ENCODE results near the gene AP5Z1. TPM values are rescaled to one million over a fixed set of nuclear protein-coding genes. Genes with fewer than 3 reads are reported as not detected.

Gene AP5Z1
- total RNA-seq, 6 experiments from 2014 or later = 39.8 to 50.4 (median 42.1) TPM

- Mint-ChIP-seq H3K27me3 (ENCODE audit: insufficient read depth) (peaks cover 13% of the 10 kb centered on the region), H3K36me3 (ENCODE audit: low read depth) (no peaks in the 10 kb centered on the region), H3K4me3 (no peak overlapping the region), H3K9me3 (no peaks in the 10 kb centered on the region; the same call in 1 of the 2 replicates), H3K27ac (no peak overlapping the region), H3K4me1 (ENCODE audit: low read depth) (no peaks in the 10 kb centered on the region)
- no peak for TF ChIP-seq CTCF (IDR thresholded peaks at IDR 0.05)
- DNase-seq = no peak
Measured at GRCh38 chr7:4824120-4824775, 48.8 kb downstream of the AP5Z1 start.

- H3K4me3 Mint-ChIP-seq = no peak overlapping the region
- H3K36me3 Mint-ChIP-seq (ENCODE audit: low read depth) = no peaks in the 10 kb centered on the region
- TF ChIP-seq CTCF (IDR thresholded peaks at IDR 0.05) = no peak
- no peak for DNase-seq
- H3K27ac Mint-ChIP-seq = no peak overlapping the region
- H3K27me3 Mint-ChIP-seq (ENCODE audit: insufficient read depth) = peaks cover 7% of the 10 kb centered on the region; the same call in 1 of the 2 replicates
- no peaks in the 10 kb centered on the region; the same call in none of the 2 replicates for H3K9me3 Mint-ChIP-seq
- no peaks in the 10 kb centered on the region for H3K4me1 Mint-ChIP-seq (ENCODE audit: low read depth)
Measured at GRCh38 chr7:4825081-4825480, 49.7 kb downstream of the AP5Z1 start.

- Mint-ChIP-seq H3K36me3 (ENCODE audit: low read depth) (no peaks in the 10 kb centered on the region), H3K27me3 (ENCODE audit: insufficient read depth) (peaks cover 7% of the 10 kb centered on the region)
Measured at GRCh38 chr7:4828720-4829383, 53.4 kb downstream of the AP5Z1 start.

DNA sequence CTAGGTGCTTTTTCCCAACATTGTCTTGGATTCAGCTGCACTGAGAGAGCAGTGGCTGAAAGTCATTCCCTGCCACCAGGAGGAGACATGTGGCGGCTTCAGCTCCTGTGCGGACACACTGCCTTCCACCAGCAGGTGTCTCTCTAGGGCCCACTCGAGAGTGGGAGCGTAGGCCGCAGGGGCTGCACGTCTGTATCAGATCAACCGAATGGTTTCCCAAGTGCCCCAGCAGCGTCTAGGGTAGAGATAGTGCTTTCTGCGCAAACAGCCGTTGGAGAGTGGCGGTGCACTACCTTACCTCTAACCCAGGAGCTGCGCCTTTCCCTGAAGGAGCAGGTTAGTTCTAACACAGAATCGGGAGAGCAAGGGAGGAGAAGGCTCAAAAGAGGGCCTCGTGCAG lies 54.8 kb downstream of the AP5Z1 start:
- Mint-ChIP-seq H3K4me3 (no peak overlapping the region), H3K9me3 (no peaks in the 10 kb centered on the region; the same call in none of the 2 replicates), H3K27ac (no peak overlapping the region), H3K27me3 (ENCODE audit: insufficient read depth) (peaks cover 2% of the 10 kb centered on the region), H3K4me1 (ENCODE audit: low read depth) (no peaks in the 10 kb centered on the region), H3K36me3 (ENCODE audit: low read depth) (no peaks in the 10 kb centered on the region)
- peak; percentile 75 for TF ChIP-seq CTCF (IDR thresholded peaks at IDR 0.05)
- DNase-seq = peak; percentile 57

More at GRCh38 chr7:4828720-4829383, 53.4 kb downstream of the AP5Z1 start:
- no peak overlapping the region for H3K27ac Mint-ChIP-seq
- H3K4me3 Mint-ChIP-seq = no peak overlapping the region
- no peaks in the 10 kb centered on the region for H3K4me1 Mint-ChIP-seq (ENCODE audit: low read depth)
- DNase-seq = no peak
- H3K9me3 Mint-ChIP-seq = no peaks in the 10 kb centered on the region; the same call in none of the 2 replicates
- no peak for TF ChIP-seq CTCF (IDR thresholded peaks at IDR 0.05)

GRCh38 chr7:4831723-4832495 lies 56.5 kb downstream of the AP5Z1 start:
- Mint-ChIP-seq H3K27me3 (ENCODE audit: insufficient read depth) (peaks cover 2% of the 10 kb centered on the region), H3K9me3 (no peaks in the 10 kb centered on the region; the same call in 1 of the 2 replicates), H3K36me3 (ENCODE audit: low read depth) (no peaks in the 10 kb centered on the region), H3K27ac (no peak overlapping the region), H3K4me1 (ENCODE audit: low read depth) (no peaks in the 10 kb centered on the region), H3K4me3 (no peak overlapping the region)
- TF ChIP-seq CTCF (IDR thresholded peaks at IDR 0.05) = no peak
- no peak for DNase-seq
